Adrenal gland (tissue), 5 donors: ENCODE measurements around the gene SHISAL1.

ENCODE experiments used
- POLR2A ChIP-seq, 2 donors: fragments of 450-650 bp; IDR thresholded peaks; one replicate each; pipeline ENCODE4 v1.6.1; 2017; ENCODE audit warnings: antibody characterized with exemption in 2 of 2, mild to moderate bottlenecking in 2 of 2, moderate library complexity in 1 of 2
- TF ChIP-seq, protein P1 (sequence below), 6 experiments: fragments of 450-650 bp in 4 of 6; fragments of 200-600 bp in 2 of 6; sonication (generic) in 1 of 6; IDR thresholded peaks; 1 replicate in 5 of 6; 2 replicates in 1 of 6; pipeline versions ENCODE4 v1.5.1 to v1.8.0; 2016 to 2021; ENCODE audit warnings: antibody characterized with exemption in 6 of 6, mild to moderate bottlenecking in 2 of 6, moderate library complexity in 1 of 6
- donor health status: DM: no; HTN: no; CAD: no.

GRCh38 chr22:44328326-44328725, 15.6 kb upstream of the SHISAL1 start:
- TF ChIP-seq, protein P1, sequence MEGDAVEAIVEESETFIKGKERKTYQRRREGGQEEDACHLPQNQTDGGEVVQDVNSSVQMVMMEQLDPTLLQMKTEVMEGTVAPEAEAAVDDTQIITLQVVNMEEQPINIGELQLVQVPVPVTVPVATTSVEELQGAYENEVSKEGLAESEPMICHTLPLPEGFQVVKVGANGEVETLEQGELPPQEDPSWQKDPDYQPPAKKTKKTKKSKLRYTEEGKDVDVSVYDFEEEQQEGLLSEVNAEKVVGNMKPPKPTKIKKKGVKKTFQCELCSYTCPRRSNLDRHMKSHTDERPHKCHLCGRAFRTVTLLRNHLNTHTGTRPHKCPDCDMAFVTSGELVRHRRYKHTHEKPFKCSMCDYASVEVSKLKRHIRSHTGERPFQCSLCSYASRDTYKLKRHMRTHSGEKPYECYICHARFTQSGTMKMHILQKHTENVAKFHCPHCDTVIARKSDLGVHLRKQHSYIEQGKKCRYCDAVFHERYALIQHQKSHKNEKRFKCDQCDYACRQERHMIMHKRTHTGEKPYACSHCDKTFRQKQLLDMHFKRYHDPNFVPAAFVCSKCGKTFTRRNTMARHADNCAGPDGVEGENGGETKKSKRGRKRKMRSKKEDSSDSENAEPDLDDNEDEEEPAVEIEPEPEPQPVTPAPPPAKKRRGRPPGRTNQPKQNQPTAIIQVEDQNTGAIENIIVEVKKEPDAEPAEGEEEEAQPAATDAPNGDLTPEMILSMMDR (IDR thresholded peaks at IDR 0.05): no peak
- TF ChIP-seq POLR2A (IDR thresholded peaks at IDR 0.05): no peak
